ENCODE data around the gene CRYBG3.

The CRYBG3 gene

GRCh38 chr3:97934980-97935695 lies 113.3 kb downstream of the CRYBG3 start:
- Histone ChIP-seq H3K9me3 (ENCODE audit: low read depth, low read length) (no peaks in the 10 kb centered on the region), H3K36me3 (ENCODE audit: insufficient read depth, low read length) (no peaks in the 10 kb centered on the region), H3K9ac (ENCODE audit: insufficient read length) (no peak overlapping the region)

GRCh38 chr3:97935842-97936241 lies 114.0 kb downstream of the CRYBG3 start:
- no peak overlapping the region for H3K4me3 ChIP-seq
- no peak overlapping the region for H3K9ac ChIP-seq (ENCODE audit: insufficient read length)
- H3K36me3 ChIP-seq (ENCODE audit: insufficient read depth, low read length), result no peaks in the 10 kb centered on the region
- TF ChIP-seq EZH2 (IDR thresholded peaks at IDR 0.05) (no peak), FOXP2 (optimal IDR thresholded peaks at IDR 0.05; ENCODE audit: control extremely low read depth, extremely low read length, insufficient read depth) (no peak), POLR2AphosphoS5 (IDR thresholded peaks at IDR 0.05; ENCODE audit: borderline replicate concordance, low read depth, low read length) (no peak)
- H3K9me3 ChIP-seq (ENCODE audit: low read depth, low read length), result no peaks in the 10 kb centered on the region
- no peak for DNase-seq (ENCODE audit: low read depth, low spot score)
- H3K27ac ChIP-seq, result no peak overlapping the region

More at GRCh38 chr3:97934980-97935695, 113.3 kb downstream of the CRYBG3 start:
- TF ChIP-seq POLR2AphosphoS5 (IDR thresholded peaks at IDR 0.05; ENCODE audit: borderline replicate concordance, low read depth, low read length), result no peak
- TF ChIP-seq FOXP2 (optimal IDR thresholded peaks at IDR 0.05; ENCODE audit: control extremely low read depth, extremely low read length, insufficient read depth), result no peak
- no peak for TF ChIP-seq EZH2 (IDR thresholded peaks at IDR 0.05)
- DNase-seq (ENCODE audit: low read depth, low spot score), result no peak
- Histone ChIP-seq H3K27ac (no peak overlapping the region), H3K4me3 (no peak overlapping the region)

DNA sequence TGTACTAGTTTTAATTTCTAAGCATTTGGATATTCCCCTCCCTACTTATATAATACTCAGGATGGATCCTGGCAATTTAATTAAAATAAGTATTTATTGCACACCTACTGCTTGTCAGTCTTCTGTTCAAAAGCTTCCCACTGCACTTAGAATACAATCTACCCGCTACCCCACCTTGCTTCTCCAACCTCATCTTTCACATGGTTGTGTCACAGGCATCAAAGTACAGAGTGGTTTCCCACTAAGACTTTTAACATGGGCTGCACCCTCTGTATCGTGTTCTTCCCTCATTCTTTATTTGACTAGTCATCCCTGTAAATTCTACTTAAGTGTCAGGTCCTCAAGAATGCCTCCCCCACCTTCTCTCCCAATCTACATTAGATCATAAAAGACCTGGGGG lies 115.4 kb downstream of the CRYBG3 start:
- no peaks in the 10 kb centered on the region for H3K9me3 ChIP-seq (ENCODE audit: low read depth, low read length)
- H3K4me3 ChIP-seq, result no peak overlapping the region
- H3K36me3 ChIP-seq (ENCODE audit: insufficient read depth, low read length), result no peaks in the 10 kb centered on the region
- DNase-seq (ENCODE audit: low read depth, low spot score), result no peak
- no peak for TF ChIP-seq FOXP2 (optimal IDR thresholded peaks at IDR 0.05; ENCODE audit: control extremely low read depth, extremely low read length, insufficient read depth)
- no peak for TF ChIP-seq EZH2 (IDR thresholded peaks at IDR 0.05)
- TF ChIP-seq POLR2AphosphoS5 (IDR thresholded peaks at IDR 0.05; ENCODE audit: borderline replicate concordance, low read depth, low read length), result no peak
- no peak overlapping the region for H3K9ac ChIP-seq (ENCODE audit: insufficient read length)
- H3K27ac ChIP-seq, result no peak overlapping the region

- H3K9ac ChIP-seq (ENCODE audit: insufficient read length), result no peak overlapping the region
- no peak for DNase-seq (ENCODE audit: low read depth, low spot score)
- no peaks in the 10 kb centered on the region for H3K9me3 ChIP-seq (ENCODE audit: low read depth, low read length)
- no peak overlapping the region for H3K4me3 ChIP-seq
- no peak overlapping the region for H3K27ac ChIP-seq
- TF ChIP-seq EZH2 (IDR thresholded peaks at IDR 0.05), result no peak
- H3K36me3 ChIP-seq (ENCODE audit: insufficient read depth, low read length), result no peaks in the 10 kb centered on the region
Observed at GRCh38 chr3:97938444-97938843, 116.6 kb downstream of the CRYBG3 start.

GRCh38 chr3:97939401-97939800 lies 117.6 kb downstream of the CRYBG3 start:
- TF ChIP-seq FOXP2 (optimal IDR thresholded peaks at IDR 0.05; ENCODE audit: control extremely low read depth, extremely low read length, insufficient read depth), result no peak
- no peak for TF ChIP-seq EZH2 (IDR thresholded peaks at IDR 0.05)
- no peak for TF ChIP-seq POLR2AphosphoS5 (IDR thresholded peaks at IDR 0.05; ENCODE audit: borderline replicate concordance, low read depth, low read length)
- no peak for DNase-seq (ENCODE audit: low read depth, low spot score)
- Histone ChIP-seq H3K36me3 (ENCODE audit: insufficient read depth, low read length) (no peaks in the 10 kb centered on the region), H3K27ac (no peak overlapping the region), H3K9me3 (ENCODE audit: low read depth, low read length) (no peaks in the 10 kb centered on the region), H3K9ac (ENCODE audit: insufficient read length) (no peak overlapping the region), H3K4me3 (no peak overlapping the region)

- no peaks in the 10 kb centered on the region for H3K9me3 ChIP-seq (ENCODE audit: low read depth, low read length)
- no peak for TF ChIP-seq POLR2AphosphoS5 (IDR thresholded peaks at IDR 0.05; ENCODE audit: borderline replicate concordance, low read depth, low read length)
- H3K9ac ChIP-seq (ENCODE audit: insufficient read length), result no peak overlapping the region
- DNase-seq (ENCODE audit: low read depth, low spot score), result no peak
- H3K27ac ChIP-seq, result no peak overlapping the region
- no peak overlapping the region for H3K4me3 ChIP-seq
- H3K36me3 ChIP-seq (ENCODE audit: insufficient read depth, low read length), result peaks cover 2% of the 10 kb centered on the region; the same call in 1 of the 2 replicates
Observed at GRCh38 chr3:97940034-97940433, 118.2 kb downstream of the CRYBG3 start.

DNA sequence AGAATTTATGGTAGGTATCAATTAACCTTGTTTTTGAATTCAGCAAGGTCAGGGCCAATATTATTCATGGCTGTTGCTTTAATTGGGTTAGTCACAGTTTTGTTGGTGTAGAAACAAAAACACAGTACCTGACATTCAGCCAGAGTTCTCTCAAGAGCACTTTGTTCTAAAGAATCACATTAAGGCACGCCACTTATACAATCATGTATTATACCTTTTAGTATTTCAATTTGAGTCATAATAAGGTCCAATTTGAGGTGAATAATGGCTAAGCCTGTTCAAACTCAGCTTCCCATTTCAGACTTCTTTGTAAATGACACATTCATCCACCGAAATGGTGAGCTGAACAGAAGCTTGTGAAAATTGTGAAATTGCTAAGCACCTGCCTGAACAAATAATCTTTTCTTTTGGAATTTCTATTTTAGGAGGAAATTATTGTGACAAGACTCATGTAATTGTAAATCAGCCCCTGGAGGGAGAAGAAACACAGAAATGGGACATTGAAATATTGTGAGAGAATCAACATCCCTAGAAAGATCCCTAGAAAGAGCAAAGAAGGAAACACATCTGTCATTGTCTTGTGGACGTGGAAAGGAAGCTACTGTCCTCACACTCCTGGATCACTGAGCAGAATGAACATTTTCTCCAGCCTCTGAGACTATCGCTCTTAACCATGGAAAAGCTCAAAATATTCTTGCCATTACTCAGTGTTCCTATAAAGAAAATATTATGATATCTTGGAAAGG lies 121.2 kb downstream of the CRYBG3 start:
- H3K9me3 ChIP-seq (ENCODE audit: low read depth, low read length), result no peaks in the 10 kb centered on the region
- H3K9ac ChIP-seq (ENCODE audit: insufficient read length), result no peak overlapping the region
- no peak for DNase-seq (ENCODE audit: low read depth, low spot score)
- H3K36me3 ChIP-seq (ENCODE audit: insufficient read depth, low read length), result peaks cover 8% of the 10 kb centered on the region; the same call in 1 of the 2 replicates
- H3K4me3 ChIP-seq, result no peak overlapping the region
- TF ChIP-seq FOXP2 (optimal IDR thresholded peaks at IDR 0.05; ENCODE audit: control extremely low read depth, extremely low read length, insufficient read depth), result no peak
- no peak for TF ChIP-seq EZH2 (IDR thresholded peaks at IDR 0.05)
- TF ChIP-seq POLR2AphosphoS5 (IDR thresholded peaks at IDR 0.05; ENCODE audit: borderline replicate concordance, low read depth, low read length), result no peak
- no peak overlapping the region for H3K27ac ChIP-seq

GRCh38 chr3:97948351-97949109 lies 126.7 kb downstream of the CRYBG3 start:
- Histone ChIP-seq H3K36me3 (ENCODE audit: insufficient read depth, low read length) (peaks cover 24% of the 10 kb centered on the region; the same call in 1 of the 2 replicates), H3K9ac (ENCODE audit: insufficient read length) (no peak overlapping the region), H3K4me3 (no peak overlapping the region), H3K9me3 (ENCODE audit: low read depth, low read length) (no peaks in the 10 kb centered on the region), H3K27ac (no peak overlapping the region)
- no peak for TF ChIP-seq POLR2AphosphoS5 (IDR thresholded peaks at IDR 0.05; ENCODE audit: borderline replicate concordance, low read depth, low read length)
- TF ChIP-seq FOXP2 (optimal IDR thresholded peaks at IDR 0.05; ENCODE audit: control extremely low read depth, extremely low read length, insufficient read depth), result no peak
- TF ChIP-seq EZH2 (IDR thresholded peaks at IDR 0.05), result no peak
- no peak for DNase-seq (ENCODE audit: low read depth, low spot score)
